ENCODE results near the gene INPPL1.

INPPL1 gene

DNA sequence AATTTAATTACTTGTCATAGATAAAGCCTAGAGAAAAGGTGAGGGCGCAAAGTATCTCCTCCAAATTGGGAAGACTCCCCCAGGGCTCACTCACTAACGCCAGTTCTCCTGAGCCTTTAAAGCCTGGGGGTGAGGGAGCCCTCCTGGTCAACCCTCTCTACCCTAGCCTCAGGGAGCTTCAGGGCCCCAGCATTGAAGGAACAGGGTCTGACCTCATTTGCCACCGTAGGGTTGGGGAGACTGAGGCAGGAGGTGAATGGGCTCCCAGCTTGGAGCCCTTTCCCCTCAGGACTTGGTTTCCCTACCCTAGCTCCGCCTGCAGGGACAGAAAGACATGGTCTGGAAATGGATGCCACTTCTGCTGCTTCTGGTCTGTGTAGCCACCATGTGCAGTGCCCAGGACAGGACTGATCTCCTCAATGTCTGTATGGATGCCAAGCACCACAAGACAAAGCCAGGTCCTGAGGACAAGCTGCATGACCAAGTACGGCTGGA lies 6.3 kb upstream of the INPPL1 start:
- no peak for DNase-seq (ENCODE audit: low spot score)

DNA sequence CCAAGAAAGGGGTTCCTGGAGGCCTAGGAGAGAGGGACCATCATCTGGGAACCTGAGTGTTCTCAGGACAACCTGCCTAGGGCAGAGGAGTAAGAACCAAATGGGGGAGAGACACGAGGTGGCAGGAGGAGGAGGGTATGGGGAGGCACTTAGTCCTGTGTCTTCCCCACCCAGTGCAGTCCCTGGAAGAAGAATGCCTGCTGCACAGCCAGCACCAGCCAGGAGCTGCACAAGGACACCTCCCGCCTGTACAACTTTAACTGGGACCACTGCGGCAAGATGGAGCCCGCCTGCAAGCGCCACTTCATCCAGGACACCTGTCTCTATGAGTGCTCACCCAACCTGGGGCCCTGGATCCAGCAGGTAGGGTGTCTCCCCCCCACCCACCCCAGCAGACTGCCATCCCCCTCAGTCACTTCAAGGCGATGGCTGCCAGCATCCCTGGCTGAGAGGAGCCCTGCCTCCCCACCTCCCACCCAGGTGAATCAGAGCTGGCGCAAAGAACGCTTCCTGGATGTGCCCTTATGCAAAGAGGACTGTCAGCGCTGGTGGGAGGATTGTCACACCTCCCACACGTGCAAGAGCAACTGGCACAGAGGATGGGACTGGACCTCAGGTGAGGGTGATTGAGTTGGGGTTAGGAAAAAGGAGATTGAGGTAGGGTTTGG lies 3.7 kb upstream of the INPPL1 start:
- DNase-seq (ENCODE audit: low spot score) = no peak

DNA sequence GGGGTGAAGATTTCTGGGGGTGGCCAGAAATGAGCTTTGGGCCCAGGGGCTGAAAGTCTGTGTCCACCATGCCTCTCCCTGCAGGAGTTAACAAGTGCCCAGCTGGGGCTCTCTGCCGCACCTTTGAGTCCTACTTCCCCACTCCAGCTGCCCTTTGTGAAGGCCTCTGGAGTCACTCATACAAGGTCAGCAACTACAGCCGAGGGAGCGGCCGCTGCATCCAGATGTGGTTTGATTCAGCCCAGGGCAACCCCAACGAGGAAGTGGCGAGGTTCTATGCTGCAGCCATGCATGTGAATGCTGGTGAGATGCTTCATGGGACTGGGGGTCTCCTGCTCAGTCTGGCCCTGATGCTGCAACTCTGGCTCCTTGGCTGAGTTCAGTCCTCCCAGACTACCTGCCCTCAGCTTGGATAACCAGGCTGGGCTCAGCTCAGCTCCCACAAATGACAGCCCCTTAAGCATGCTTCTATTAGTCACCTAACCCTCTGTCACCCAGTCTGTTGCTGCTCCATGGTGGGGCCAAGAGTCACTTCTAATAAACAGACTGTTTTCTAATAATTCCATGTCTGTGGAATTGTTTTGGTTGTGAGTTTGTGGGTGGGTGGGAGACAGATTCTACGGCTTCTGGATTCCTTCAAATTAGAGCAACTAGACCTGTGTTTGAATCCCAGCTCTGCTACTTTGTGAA lies 3.0 kb upstream of the INPPL1 start:
- no peak for DNase-seq (ENCODE audit: low spot score)

DNA sequence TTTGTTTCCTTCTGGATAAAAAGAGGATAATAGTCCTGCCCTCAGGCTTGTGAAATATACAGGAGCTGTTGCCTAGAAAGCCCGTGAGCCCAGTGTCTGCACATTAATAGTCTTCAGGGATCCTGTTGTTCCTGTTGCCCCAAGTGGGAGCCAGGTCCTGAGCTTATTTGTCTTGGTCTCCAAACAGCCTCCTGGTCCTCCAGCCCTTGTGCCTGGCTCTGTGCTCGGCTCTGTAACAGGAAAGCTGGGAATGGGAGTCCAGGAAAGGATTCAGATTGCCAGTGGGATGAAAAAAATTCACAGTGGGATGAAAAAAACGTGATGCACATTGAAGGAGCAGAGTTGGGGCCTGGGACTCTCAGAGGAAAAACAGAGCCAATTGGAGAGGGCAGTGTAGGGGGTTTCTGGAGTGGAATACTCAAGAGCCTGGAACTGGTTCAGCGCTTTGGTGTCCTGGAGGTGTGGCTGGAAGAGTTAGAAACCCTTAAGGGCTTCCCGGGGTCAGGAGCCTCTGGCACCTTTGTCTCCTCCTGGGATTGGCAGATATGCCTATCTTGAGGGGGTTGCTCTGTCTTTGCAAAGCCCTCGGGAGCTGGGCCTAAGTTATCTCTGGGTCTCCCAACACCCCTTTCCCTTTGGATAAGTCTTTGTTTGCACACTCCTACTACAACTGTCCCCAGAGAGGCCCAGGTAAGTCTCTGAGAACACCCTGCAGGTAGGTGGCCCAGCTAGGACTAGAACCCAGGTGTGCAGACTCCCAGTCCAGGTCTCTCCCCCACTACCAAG lies 2.3 kb upstream of the INPPL1 start:
- no peak for DNase-seq (ENCODE audit: low spot score)

DNA sequence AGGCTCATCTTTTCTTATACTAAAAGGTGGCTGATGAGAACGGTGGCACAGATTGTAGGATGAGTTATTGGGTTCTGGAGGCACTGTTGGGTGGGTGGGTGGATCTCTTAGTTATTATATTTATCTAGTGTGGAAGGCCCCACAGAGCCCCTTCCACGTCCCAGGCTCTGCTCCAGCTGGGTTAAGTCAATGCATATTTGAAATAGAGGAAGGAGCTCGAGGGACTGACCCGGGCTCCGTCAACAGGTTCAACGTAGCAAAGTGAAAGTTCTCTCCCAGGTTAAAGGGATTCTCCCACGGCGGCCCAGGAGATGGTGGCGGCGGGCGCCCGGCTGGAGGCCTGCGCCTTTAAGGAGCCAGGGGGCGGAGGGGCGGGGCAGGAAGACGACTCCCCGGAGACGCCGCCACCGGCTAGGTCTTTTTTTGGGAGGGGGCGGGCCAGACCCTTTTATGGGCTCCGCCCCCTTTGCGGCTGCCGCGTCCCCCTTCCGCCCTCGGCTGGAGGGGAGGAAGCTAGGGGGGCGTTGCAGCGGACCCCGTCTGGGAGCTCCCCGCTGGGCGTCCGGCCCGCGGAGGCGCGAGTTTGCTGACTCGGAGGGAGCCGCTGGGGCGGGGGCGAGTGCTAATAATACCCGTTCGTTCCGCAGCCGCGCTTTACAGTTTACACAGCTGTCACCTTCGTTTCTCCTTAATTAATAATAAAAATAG lies 1.5 kb upstream of the INPPL1 start:
- peak; percentile 82 for DNase-seq (ENCODE audit: low spot score)

DNA sequence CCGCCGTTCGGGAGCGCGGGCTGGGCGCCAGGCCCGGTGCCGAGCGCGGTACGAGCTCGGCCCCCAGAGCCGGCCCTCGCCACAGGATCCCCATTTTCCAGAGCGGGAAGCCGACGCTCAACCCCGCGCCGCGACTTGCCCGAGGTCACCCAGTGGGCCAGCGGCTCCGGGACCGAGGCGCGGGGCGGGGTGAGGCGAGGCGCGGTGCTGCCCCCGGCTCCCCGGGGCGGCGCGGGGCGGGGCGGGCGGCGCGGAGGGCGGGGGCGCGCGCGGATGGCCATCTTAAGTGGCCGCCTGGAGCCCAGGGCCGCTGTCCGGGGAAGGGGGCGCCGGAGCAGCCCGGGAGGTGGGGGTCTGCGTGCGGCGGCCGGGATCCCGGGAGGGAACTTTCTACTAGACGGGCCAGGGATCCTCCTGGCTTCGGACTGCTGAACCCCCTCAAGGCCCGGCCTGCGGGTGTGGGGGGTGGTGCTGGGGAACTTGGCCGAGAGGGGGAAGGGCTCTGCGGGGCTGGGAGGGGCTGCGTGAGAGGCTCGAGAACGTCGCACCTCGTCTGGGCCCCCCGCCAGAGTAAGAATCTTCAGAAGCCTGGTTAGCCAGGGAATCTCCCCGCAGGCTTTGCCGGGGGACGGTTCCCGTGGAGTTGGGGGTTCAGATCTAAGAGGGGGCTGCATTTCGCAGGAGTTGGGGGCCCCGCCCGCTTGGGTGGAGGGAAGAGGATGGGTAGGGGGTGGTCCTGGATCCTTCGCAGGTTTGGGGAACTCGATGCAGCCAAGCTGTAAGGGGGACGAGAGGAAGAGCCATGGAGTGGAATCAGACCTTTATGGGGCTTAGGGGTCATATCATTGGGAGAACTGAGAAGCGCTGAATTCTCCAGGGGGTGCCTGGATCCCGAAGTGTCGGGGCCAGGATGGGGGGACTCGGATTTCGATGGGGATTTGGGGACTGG lies 678 bp upstream of the INPPL1 start:
- peak; percentile 48 for DNase-seq (ENCODE audit: low spot score)

DNA sequence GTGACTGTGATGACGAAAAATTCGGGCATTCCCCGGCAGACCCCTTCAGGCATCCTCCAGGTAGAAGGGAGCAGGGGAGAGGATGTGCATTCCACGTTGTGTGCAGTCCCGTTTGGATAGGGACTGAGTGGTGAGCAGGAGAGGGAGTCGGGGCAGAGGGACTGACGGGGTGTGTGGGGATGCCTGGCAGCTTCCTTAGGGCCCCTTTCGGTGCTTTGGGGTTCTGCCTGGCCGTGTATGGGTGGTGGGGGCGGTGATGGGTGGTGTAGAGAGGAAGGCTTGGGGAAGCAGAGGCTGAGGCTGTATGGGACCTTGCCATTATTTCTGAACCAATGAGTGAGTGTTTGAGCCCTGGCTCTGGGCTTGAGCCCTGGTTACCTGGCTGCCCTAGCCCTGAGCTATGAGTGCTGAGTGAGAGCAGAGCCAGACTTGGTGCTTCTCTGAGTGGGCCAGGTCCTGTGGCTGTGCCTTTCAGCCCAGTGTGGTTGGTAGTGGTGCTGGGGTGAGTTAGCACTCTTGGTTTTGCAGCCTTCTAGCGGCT lies 914 bp downstream of the INPPL1 start:
- DNase-seq (ENCODE audit: low spot score) = no peak

DNA sequence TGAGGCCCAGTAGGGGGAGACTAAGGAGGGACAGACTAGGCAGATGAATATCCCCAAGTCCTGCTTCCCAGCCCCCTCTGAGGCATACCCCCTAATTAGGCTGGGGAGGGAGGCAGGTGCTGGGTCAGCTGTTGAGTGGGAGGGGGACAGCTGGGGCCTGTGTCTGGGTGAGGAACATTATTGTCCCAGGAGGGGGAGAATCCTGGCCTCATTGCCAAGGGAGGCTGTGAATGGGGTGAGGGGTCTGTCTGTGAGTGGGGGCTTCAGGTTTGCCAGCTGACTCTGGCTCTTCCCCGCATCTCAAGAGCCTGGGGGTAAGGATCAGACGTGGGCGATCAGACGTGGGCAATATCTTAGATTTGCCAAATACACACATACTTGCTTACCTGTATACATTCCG lies 2.1 kb downstream of the INPPL1 start:
- no peak for DNase-seq (ENCODE audit: low spot score)

DNA sequence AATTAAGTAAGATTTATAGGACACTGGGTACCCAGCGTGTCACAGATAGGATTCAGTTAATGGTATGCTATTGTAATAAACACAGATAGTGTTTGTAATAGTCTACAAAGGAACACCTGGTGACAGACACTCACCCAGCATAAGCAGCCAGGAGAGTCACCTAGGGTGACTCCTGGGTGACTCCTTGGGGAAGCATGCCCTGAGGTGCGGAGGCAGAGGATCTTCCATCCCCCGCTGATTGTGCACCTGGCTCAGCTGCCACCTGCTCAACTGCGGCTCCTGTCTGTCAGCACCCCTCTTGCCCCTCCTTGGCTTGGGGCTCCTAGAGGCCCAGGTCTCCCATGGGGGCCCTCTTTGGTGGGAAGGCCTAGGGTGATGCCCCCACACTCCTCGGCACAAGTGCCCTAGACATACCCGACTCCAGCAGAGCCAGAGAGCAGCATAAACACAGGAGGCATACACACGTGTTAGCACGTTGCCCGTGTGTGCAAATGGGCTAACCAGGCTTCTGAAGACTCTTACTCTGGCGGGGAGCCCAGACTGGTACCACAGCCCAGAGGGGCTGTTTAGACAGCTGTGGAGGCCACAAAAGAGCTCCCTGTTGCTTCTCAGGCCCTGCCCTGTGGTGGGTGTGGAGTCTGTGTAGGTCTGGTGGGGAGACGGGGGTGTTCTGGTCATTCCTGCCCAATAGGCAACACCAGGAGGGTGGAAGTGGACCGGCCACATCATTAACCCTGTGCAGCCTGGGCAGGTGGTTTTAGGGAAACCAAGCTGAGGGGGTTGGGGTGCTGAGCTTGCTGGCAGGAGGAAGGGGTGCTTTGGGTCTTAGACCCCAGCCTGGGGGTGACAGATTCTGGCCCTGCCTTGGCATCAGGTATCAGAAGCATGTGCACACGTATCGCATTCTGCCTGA lies 3.0 kb downstream of the INPPL1 start:
- DNase-seq (ENCODE audit: low spot score) = no peak

DNA sequence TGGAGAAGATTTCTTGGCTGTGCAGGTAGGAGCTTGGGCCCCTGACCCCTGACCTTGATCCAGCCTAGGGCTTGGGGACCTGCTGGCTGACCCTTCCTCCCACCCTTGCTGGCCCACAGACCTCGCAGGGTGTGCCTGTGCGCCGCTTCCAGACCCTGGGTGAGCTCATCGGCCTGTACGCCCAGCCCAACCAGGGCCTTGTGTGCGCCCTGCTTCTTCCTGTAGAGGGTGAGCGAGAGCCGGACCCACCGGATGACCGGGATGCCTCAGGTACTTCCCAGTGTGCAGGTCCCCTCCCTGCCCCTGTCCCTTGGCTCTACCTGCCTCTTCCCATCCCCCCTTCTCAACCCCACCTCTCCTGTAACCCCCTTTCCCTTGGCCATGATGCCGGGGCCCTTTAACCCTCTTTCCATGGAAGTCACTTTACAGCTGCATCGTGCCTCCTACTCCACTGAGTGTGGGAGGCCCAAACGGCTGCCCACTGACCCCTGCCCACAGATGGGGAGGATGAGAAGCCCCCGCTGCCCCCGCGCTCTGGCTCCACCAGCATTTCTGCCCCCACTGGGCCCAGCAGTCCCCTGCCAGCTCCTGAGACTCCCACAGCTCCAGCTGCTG lies 3.8 kb downstream of the INPPL1 start:
- DNase-seq (ENCODE audit: low spot score) = no peak

DNA sequence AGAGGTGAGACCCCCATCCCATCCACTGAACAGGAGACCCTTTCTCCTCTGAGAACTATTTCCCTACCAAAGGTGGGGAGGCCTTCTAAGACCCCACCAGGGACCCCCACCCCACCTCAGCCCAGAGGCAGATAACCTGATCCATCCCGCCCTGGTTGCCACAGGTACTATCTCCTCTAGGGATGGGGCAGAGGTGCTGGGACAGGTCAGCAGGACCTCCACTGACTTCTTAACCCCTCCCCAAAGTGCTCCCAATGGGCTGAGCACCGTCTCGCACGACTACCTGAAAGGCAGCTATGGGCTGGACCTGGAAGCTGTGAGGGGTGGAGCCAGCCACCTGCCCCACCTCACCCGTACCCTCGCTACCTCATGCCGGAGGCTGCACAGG lies 4.3 kb downstream of the INPPL1 start:
- DNase-seq (ENCODE audit: low spot score) = no peak

DNA sequence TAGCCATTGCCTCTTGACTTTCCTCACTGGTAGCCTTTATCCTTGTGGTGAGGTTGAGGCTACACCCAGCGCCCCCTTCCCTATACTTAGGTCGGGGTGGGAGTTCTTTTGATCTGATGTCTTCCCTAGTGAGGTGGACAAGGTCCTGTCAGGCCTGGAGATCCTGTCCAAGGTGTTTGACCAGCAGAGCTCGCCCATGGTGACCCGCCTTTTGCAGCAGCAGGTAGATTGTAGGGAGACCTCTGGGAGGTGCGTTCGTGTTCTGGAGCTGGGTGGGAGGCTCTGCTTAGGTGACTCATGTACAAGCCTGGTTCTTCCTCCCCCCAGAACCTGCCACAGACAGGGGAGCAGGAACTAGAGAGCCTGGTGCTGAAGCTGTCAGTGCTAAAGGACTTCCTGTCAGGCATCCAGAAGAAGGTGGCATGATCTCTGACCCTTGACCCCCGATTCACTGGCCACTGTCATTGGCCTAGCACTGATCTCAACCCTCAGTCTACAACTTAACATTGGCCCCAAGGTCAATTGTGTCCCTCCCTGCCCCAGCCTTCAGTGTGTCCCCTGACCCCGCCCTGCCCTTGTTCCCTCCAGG lies 4.9 kb downstream of the INPPL1 start:
- DNase-seq (ENCODE audit: low spot score) = no peak

DNA sequence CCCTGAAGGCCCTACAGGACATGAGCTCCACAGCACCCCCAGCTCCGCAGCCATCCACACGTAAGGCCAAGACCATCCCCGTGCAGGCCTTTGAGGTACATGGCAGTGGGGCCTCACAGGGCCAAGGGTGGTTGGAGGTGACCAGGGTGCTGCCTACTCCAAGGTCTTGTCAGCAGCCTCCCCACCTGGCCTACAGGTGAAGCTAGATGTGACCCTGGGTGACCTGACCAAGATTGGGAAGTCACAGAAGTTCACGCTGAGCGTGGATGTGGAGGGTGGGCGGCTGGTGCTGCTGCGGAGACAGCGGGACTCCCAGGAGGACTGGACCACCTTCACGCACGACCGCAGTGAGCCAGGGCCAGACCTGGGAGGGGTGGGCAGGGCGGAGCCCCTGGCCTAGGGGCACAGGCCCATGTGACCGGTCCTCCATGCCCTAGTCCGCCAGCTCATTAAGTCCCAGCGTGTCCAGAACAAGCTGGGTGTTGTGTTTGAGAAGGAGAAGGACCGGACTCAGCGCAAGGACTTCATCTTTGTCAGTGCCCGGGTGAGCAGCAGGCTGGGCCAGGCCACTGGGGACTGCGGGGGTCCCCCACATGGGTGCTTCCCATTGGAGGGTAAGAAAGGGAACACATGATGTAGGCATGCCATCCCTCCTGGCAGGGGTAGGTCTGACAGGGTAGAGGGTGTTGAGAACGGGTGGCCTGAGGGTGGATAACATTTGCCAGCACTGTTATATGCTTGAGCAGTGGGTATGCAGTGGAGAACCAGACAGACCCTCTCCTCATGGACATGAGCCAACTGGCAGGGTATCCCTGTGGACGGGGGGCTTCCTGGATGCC lies 5.6 kb downstream of the INPPL1 start:
- no peak for DNase-seq (ENCODE audit: low spot score)

DNA sequence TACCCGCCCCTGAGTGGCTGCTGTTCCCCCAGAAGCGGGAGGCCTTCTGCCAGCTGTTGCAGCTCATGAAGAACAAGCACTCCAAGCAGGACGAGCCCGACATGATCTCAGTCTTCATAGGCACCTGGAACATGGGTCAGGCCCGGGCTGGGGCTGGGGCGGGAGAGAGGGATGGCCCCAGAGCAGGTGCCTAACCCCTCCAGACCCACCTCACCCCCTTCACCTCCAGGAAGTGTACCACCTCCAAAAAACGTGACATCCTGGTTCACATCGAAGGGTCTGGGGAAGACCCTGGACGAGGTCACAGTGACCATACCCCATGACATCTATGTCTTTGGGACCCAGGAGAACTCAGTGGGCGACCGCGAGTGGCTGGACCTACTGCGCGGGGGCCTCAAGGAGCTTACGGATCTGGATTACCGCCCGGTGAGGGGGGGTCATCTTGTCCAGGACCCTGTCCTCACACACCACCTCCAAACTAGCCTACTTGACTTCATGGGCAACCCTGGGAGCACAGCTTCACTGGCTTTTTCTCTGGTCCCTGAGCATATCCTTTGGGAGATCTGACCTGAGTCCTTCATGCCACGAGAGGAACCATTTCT lies 6.3 kb downstream of the INPPL1 start:
- DNase-seq (ENCODE audit: low spot score) = no peak

DNA sequence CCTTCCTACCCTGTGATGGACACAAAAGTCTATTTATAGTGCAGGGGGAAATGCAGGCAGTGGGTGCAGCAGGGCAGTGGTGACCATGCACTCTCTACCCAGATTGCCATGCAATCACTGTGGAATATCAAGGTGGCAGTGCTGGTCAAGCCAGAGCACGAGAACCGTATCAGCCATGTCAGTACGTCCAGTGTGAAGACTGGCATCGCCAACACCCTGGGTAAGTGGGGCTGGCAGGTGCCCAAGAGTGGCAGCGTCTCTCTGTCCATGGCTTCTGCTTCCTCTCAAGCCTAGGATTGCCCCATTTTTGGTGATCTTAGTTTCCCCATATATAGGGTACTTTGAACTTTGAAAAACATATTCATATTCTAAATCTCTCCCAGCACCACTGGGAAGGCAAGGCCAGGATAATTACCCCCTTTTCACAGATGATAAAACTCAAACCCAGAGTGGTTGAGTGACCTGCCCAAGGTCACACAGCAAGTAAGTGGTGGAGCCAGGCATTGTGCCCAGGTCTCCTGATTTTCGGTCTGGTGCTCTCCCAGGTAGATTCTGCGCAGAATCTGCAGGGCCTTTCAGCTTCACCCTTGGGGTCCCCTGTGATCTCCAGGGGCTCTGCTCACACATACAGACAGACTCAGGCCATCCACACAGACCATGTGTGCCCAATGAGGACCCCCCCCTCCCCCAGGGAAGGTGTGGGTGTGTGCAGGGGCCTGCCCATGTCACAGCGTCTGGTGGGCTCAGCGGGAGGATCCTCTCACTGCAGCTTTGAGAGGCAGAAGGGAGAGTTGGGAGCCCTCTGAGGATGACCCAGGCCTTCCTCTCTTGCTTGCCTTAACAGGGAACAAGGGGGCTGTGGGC lies 7.1 kb downstream of the INPPL1 start:
- no peak for DNase-seq (ENCODE audit: low spot score)

DNA sequence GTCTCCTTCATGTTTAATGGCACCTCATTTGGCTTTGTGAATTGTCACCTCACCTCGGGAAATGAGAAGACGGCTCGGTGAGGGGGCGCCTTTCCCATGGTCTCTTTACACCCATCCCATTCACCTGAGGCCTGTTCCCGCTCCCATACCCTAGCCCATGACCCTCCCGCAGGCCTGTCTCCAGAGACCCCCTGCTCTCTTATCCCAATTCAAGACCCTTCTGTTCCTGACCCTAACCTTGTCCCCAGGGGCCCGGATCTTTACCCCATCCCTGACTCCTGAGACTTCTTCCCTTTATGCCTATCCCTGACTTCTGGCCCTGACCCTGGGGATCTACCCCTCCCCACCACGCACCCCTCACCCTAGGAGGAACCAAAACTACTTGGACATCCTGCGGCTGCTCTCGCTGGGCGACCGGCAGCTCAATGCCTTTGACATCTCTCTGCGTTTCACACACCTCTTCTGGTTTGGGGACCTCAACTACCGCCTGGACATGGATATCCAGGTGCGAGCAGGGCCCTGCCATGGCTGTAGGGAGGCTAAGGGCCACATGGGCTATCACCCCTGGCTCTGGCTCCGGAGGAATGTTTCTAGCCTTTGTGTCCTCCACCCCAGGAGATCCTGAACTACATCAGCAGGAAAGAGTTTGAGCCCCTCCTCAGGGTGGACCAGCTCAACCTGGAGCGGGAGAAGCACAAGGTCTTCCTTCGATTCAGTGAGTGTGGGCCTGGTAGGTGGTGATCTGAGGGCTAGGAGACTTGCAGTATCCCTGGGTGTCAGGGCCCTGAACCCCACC lies 7.9 kb downstream of the INPPL1 start:
- DNase-seq (ENCODE audit: low spot score) = no peak

All from hematopoietic multipotent progenitor cell treated with erythropoietin and hydrocortisone succinate and interleukin-3 and kit ligand, for 15 days (in vitro differentiated cells).